Measurements from ENCODE around the gene TNRC6A.

GRCh38 chr16:24841291-24841690 lies 111.8 kb downstream of the TNRC6A start:
- TF ChIP-seq CTCF (IDR thresholded peaks at IDR 0.05) (no peak), POLR2AphosphoS5 (IDR thresholded peaks at IDR 0.05) (no peak), EP300 (IDR thresholded peaks at IDR 0.05) (no peak)

Data from upper lobe of left lung (tissue), 4 donors.